ENCODE measurements around the gene RGS5.

The RGS5 gene

GRCh38 chr1:163144418-163144817, 58.3 kb downstream of the RGS5 start:
- DNase-seq (ENCODE audit: low spot score) = no peak

GRCh38 chr1:163142152-163142551, 60.6 kb downstream of the RGS5 start:
- DNase-seq (ENCODE audit: low spot score) = no peak

- no peak for DNase-seq (ENCODE audit: low spot score)
These were observed 61.2 kb downstream of the RGS5 start for GRCh38 chr1:163141556-163141955.

- no peak for DNase-seq (ENCODE audit: low spot score)
These were observed 65.0 kb downstream of the RGS5 start for GRCh38 chr1:163137556-163138265.

GRCh38 chr1:163131981-163132380, 70.7 kb downstream of the RGS5 start:
- DNase-seq (ENCODE audit: low spot score) = no peak

- DNase-seq (ENCODE audit: low spot score) = no peak
These were observed 72.4 kb downstream of the RGS5 start for GRCh38 chr1:163130225-163130856.

- no peak for DNase-seq (ENCODE audit: low spot score)
These were observed 74.4 kb downstream of the RGS5 start for GRCh38 chr1:163128282-163128681.

GRCh38 chr1:163124812-163125211, 77.9 kb downstream of the RGS5 start:
- DNase-seq (ENCODE audit: low spot score) = no peak

- no peak for DNase-seq (ENCODE audit: low spot score)
These were observed 82.3 kb downstream of the RGS5 start for GRCh38 chr1:163120372-163120771.

GRCh38 chr1:163119707-163120106, 83.0 kb downstream of the RGS5 start:
- no peak for DNase-seq (ENCODE audit: low spot score)

- DNase-seq (ENCODE audit: low spot score) = no peak
These were observed 86.8 kb downstream of the RGS5 start for GRCh38 chr1:163115887-163116286.

GRCh38 chr1:163107655-163108054, 95.1 kb downstream of the RGS5 start:
- no peak for DNase-seq (ENCODE audit: low spot score)

- no peak for DNase-seq (ENCODE audit: low spot score)
These were observed 96.2 kb downstream of the RGS5 start for GRCh38 chr1:163106364-163106987.

GRCh38 chr1:163104385-163105099, 98.2 kb downstream of the RGS5 start:
- DNase-seq (ENCODE audit: low spot score) = no peak

GRCh38 chr1:163102590-163102989, 100.1 kb downstream of the RGS5 start:
- DNase-seq (ENCODE audit: low spot score) = no peak

GRCh38 chr1:163095213-163095612, 107.5 kb downstream of the RGS5 start:
- DNase-seq (ENCODE audit: low spot score) = no peak

GRCh38 chr1:163094589-163094988, 108.1 kb downstream of the RGS5 start:
- DNase-seq (ENCODE audit: low spot score) = no peak

GRCh38 chr1:163094182-163094581, 108.5 kb downstream of the RGS5 start:
- no peak for DNase-seq (ENCODE audit: low spot score)

GRCh38 chr1:163093579-163093978, 109.1 kb downstream of the RGS5 start:
- no peak for DNase-seq (ENCODE audit: low spot score)

- DNase-seq (ENCODE audit: low spot score) = no peak
These were observed 109.5 kb downstream of the RGS5 start for GRCh38 chr1:163093169-163093568.

All from activated CD4-positive, alpha-beta T cell treated with anti-CD3 and anti-CD28 coated beads, Interleukin-2, Interleukin-4, amounts not matched to agents 100 ng/mL and 50 ng/mL, durations not matched to agents 16 hours and 8 hours (primary cell).